Neural cell (in vitro differentiated cells): ENCODE data around the gene CUX1. TPM values are rescaled to one million over a fixed set of nuclear protein-coding genes. Genes with fewer than 3 reads are reported as not detected.

Source experiments
- H2AFZ ChIP-seq: fragments of 200-600, 300-800 bp; sonication (generic), shearing (Covaris generic); 2 replicates; pipeline ENCODE4 v1.6.0; 2014; ENCODE audit warnings: low read depth, mild to moderate bottlenecking, antibody characterized with exemption, low read length, moderate library complexity
- H3F3A ChIP-seq: fragments of 200-600 bp; shearing (Covaris generic); 2 replicates; pipeline ENCODE4 v1.6.1; 2016; ENCODE audit warnings: mild to moderate bottlenecking, moderate library complexity, mixed read lengths, antibody characterized with exemption, low read length; ENCODE audit not compliant: insufficient read depth, poor library complexity, severe bottlenecking
- H3K27ac ChIP-seq: fragments of 200-600, 300-800 bp; sonication (generic), shearing (Covaris generic); 2 replicates; pipeline ENCODE4 v1.5.1; 2014; ENCODE audit warnings: mild to moderate bottlenecking, low read length, moderate library complexity
- H3K27me3 ChIP-seq: fragments of 300-800, 200-600 bp; sonication (generic), shearing (Covaris generic); 2 replicates; pipeline ENCODE4 v1.6.0; 2014; ENCODE audit warnings: mild to moderate bottlenecking, low read depth, low read length, moderate library complexity; ENCODE audit not compliant: insufficient read depth
- H3K36me3 ChIP-seq: fragments of 300-800, 200-600 bp; sonication (generic), shearing (Covaris generic); 2 replicates; pipeline ENCODE4 v1.5.1; 2014; ENCODE audit warnings: mild to moderate bottlenecking, antibody characterized with exemption, low read length, moderate library complexity; ENCODE audit not compliant: insufficient read depth
- H3K4me2 ChIP-seq: fragments of 300-800, 200-600 bp; sonication (generic), shearing (Covaris generic); 2 replicates; pipeline ENCODE4 v1.6.0; 2014; ENCODE audit warnings: mild to moderate bottlenecking, low read length
- H3K4me3 ChIP-seq: fragments of 300-800, 200-600 bp; sonication (generic), shearing (Covaris generic); 2 replicates; pipeline ENCODE4 v1.5.1; 2014; ENCODE audit warnings: mild to moderate bottlenecking, low read length, moderate library complexity
- H3K79me2 ChIP-seq: fragments of 200-600 bp; shearing (Covaris generic); replicated peaks from 2 replicates; pipeline ENCODE4 v1.6.0; 2014; ENCODE audit warnings: mild to moderate bottlenecking, low read length, moderate library complexity; ENCODE audit not compliant: insufficient read depth
- H3K9ac ChIP-seq: fragments of 300-800, 200-600 bp; sonication (generic), shearing (Covaris generic); 2 replicates; pipeline ENCODE4 v1.6.1; 2016; ENCODE audit warnings: mild to moderate bottlenecking, low read length, mixed read lengths
- H3K9me2 ChIP-seq: fragments of 200-600 bp; shearing (Covaris generic); 2 replicates; pipeline ENCODE4 v1.6.1; 2016; ENCODE audit warnings: mild to moderate bottlenecking, low read length, mixed read lengths; ENCODE audit not compliant: insufficient read depth
- H3K9me3 ChIP-seq: fragments of 200-600, 300-800 bp; sonication (generic), shearing (Covaris generic); 2 replicates; pipeline ENCODE4 v1.6.1; 2016; ENCODE audit warnings: mild to moderate bottlenecking, mixed run types, low read length, moderate library complexity, mixed read lengths
- H4K20me1 ChIP-seq: fragments of 200-600 bp; shearing (Covaris generic); 2 replicates; pipeline ENCODE4 v1.6.1; 2016; ENCODE audit warnings: mild to moderate bottlenecking, mixed run types; ENCODE audit not compliant: insufficient read depth
- CTCF ChIP-seq: fragments of 450-650 bp; IDR thresholded peaks from 2 replicates; pipeline ENCODE4 v1.5.1; 2014; ENCODE audit warnings: antibody characterized with exemption, mild to moderate bottlenecking, moderate library complexity; ENCODE audit not compliant: poor library complexity, severe bottlenecking
- EP300 ChIP-seq: fragments of 450-650 bp; conservative IDR thresholded peaks from 2 replicates; pipeline ENCODE4 v1.6.1; 2014; ENCODE audit warnings: antibody characterized with exemption, mild to moderate bottlenecking, moderate library complexity; ENCODE audit not compliant: poor library complexity, severe bottlenecking
- EZH2 ChIP-seq: fragments of 200-600, 300-800 bp; shearing (Covaris generic), sonication (generic); IDR thresholded peaks from 2 replicates; pipeline ENCODE4 v1.6.1; 2014; ENCODE audit warnings: antibody characterized with exemption, low read length, borderline replicate concordance, mild to moderate bottlenecking; ENCODE audit not compliant: insufficient read depth, poor library complexity, severe bottlenecking
- MXI1 ChIP-seq: fragments of 450-650 bp; conservative IDR thresholded peaks from 2 replicates; pipeline ENCODE4 v1.6.1; 2014; ENCODE audit warnings: antibody characterized with exemption, mild to moderate bottlenecking; ENCODE audit not compliant: poor library complexity, severe bottlenecking
- POLR2AphosphoS5 ChIP-seq: IDR thresholded peaks from 2 replicates; pipeline ENCODE4 v1.6.1; 2012
- RAD21 ChIP-seq: fragments of 450-650 bp; conservative IDR thresholded peaks from 2 replicates; pipeline ENCODE4 v1.6.1; 2014; ENCODE audit warnings: antibody characterized with exemption, mild to moderate bottlenecking, moderate library complexity
- SMC3 ChIP-seq: fragments of 450-650 bp; conservative IDR thresholded peaks from 2 replicates; pipeline ENCODE4 v1.6.1; 2014; ENCODE audit warnings: antibody characterized with exemption, mild to moderate bottlenecking, moderate library complexity; ENCODE audit not compliant: poor library complexity
- TAF1 ChIP-seq: IDR thresholded peaks from 2 replicates; pipeline ENCODE4 v1.6.1; 2012; ENCODE audit warnings: low read depth
- polyA plus RNA-seq: library from polyadenylated mRNA; depleted of rRNA; stranded (reverse); fragments of >200 nt; gene quantifications from 2 replicates; pipeline ENCODE4 v1.2.3, GENCODE V29; 2014
- TF ChIP-seq, protein P1 (sequence below): IDR thresholded peaks from 2 replicates; pipeline ENCODE4 v1.6.1; 2012; ENCODE audit warnings: borderline replicate concordance

The CUX1 gene
- polyA plus RNA-seq, 1 donor from 2014 or later: 26.6 TPM

DNA sequence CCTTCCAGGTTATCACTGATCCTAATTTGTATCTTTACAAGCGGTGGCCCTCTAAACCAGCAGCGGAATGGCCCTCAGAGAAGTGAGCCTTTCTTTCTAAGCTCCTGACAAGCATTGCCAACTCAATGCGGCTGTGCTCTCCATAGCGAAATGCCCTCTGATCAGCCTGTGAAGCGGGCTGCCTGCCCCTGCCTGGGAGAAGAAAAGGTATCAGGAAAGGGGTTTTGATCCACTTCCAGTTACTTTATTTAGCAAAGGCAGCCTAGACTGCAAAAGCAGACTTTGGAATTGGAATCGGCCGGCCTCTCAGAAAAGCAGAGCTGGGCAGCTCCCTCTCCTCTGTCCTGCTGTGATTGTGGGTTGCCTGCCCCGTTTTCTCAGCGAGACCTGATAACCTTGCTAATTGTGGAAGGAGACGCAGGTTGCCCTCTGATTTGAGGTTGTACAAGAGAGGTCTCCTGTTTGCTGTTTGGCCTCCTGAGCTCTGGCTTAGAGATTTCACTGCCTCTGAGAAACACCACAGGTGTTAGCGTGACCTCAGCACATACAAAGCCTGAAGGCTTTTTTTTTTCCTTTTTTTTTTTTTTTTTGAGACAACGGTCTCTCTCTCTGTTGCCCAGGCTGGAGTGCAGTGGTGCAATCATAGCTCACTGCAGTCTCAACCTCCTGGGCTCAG lies 415.3 kb downstream of the CUX1 start:
- Histone ChIP-seq H3K9ac (no peak overlapping the region), H3K4me2 (no peak overlapping the region), H3K27me3 (no peaks in the 10 kb centered on the region), H3K9me3 (no peaks in the 10 kb centered on the region), H3K79me2 (no peaks in the 10 kb centered on the region), H3F3A (no peaks in the 10 kb centered on the region), H3K4me3 (no peak overlapping the region), H2AFZ (no peak overlapping the region), H4K20me1 (no peaks in the 10 kb centered on the region), H3K9me2 (no peaks in the 10 kb centered on the region), H3K27ac (no peak overlapping the region), H3K36me3 (no peaks in the 10 kb centered on the region)
- TF ChIP-seq TAF1 (no peak), POLR2AphosphoS5 (no peak), CTCF (no peak), SMC3 (no peak), RAD21 (no peak), EZH2 (no peak), MXI1 (no peak), EP300 (no peak)
- TF ChIP-seq, protein P1, sequence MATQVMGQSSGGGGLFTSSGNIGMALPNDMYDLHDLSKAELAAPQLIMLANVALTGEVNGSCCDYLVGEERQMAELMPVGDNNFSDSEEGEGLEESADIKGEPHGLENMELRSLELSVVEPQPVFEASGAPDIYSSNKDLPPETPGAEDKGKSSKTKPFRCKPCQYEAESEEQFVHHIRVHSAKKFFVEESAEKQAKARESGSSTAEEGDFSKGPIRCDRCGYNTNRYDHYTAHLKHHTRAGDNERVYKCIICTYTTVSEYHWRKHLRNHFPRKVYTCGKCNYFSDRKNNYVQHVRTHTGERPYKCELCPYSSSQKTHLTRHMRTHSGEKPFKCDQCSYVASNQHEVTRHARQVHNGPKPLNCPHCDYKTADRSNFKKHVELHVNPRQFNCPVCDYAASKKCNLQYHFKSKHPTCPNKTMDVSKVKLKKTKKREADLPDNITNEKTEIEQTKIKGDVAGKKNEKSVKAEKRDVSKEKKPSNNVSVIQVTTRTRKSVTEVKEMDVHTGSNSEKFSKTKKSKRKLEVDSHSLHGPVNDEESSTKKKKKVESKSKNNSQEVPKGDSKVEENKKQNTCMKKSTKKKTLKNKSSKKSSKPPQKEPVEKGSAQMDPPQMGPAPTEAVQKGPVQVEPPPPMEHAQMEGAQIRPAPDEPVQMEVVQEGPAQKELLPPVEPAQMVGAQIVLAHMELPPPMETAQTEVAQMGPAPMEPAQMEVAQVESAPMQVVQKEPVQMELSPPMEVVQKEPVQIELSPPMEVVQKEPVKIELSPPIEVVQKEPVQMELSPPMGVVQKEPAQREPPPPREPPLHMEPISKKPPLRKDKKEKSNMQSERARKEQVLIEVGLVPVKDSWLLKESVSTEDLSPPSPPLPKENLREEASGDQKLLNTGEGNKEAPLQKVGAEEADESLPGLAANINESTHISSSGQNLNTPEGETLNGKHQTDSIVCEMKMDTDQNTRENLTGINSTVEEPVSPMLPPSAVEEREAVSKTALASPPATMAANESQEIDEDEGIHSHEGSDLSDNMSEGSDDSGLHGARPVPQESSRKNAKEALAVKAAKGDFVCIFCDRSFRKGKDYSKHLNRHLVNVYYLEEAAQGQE: no peak

- no peaks in the 10 kb centered on the region for H4K20me1 ChIP-seq
- H3K36me3 ChIP-seq: no peaks in the 10 kb centered on the region
- no peaks in the 10 kb centered on the region for H3K79me2 ChIP-seq
- no peaks in the 10 kb centered on the region for H3K9me2 ChIP-seq
- no peak overlapping the region for H3K9ac ChIP-seq
- no peak overlapping the region for H3K4me2 ChIP-seq
- H3K27me3 ChIP-seq: no peaks in the 10 kb centered on the region
- no peaks in the 10 kb centered on the region for H3F3A ChIP-seq
- H3K27ac ChIP-seq: no peak overlapping the region
- H3K9me3 ChIP-seq: no peaks in the 10 kb centered on the region
- H3K4me3 ChIP-seq: no peak overlapping the region
- no peak overlapping the region for H2AFZ ChIP-seq
- TF ChIP-seq EZH2 (no peak), POLR2AphosphoS5 (no peak), TAF1 (no peak), EP300 (no peak), MXI1 (no peak), CTCF (no peak), RAD21 (no peak), SMC3 (no peak)
- TF ChIP-seq, protein P1: no peak
Measured at GRCh38 chr7:102234131-102234530, 416.7 kb downstream of the CUX1 start.
